HEK293 (cell line): ENCODE results near the gene SERTAD1.

Experiments
- CTCF ChIP-seq: fragments of 450-650 bp; formaldehyde crosslinking; IDR thresholded peaks from 2 replicates; pipeline ENCODE4 v1.5.1; 2016; ENCODE audit warnings: missing biosample characterization, missing genetic modification characterization
- EGR2 ChIP-seq: fragments of 450-650 bp; formaldehyde crosslinking; IDR thresholded peaks from 2 replicates; pipeline ENCODE4 v1.5.1; 2016; ENCODE audit warnings: low read depth, missing biosample characterization, missing genetic modification characterization
- KLF16 ChIP-seq: fragments of 450-650 bp; formaldehyde crosslinking; IDR thresholded peaks from 2 replicates; pipeline ENCODE4 v1.5.1; 2017; ENCODE audit warnings: missing biosample characterization, missing genetic modification characterization
- RBAK ChIP-seq: fragments of 450-650 bp; formaldehyde crosslinking; IDR thresholded peaks from 2 replicates; pipeline ENCODE4 v1.5.1; 2016; ENCODE audit warnings: missing biosample characterization, missing genetic modification characterization
- SCRT1 ChIP-seq: fragments of 450-650 bp; formaldehyde crosslinking; IDR thresholded peaks from 2 replicates; pipeline ENCODE4 v1.5.1; 2016; ENCODE audit warnings: missing biosample characterization, missing genetic modification characterization, borderline replicate concordance
- SCRT2 ChIP-seq: fragments of 450-650 bp; formaldehyde crosslinking; IDR thresholded peaks from 2 replicates; pipeline ENCODE4 v1.5.1; 2016; ENCODE audit warnings: missing biosample characterization, missing genetic modification characterization
- SP7 ChIP-seq: fragments of 450-650 bp; formaldehyde crosslinking; IDR thresholded peaks from 2 replicates; pipeline ENCODE4 v1.5.1; 2016; ENCODE audit warnings: missing biosample characterization, missing genetic modification characterization
- ZBTB49 ChIP-seq: fragments of 450-650 bp; formaldehyde crosslinking; IDR thresholded peaks from 2 replicates; pipeline ENCODE4 v1.5.1; 2016; ENCODE audit warnings: missing biosample characterization, missing genetic modification characterization, low read depth
- ZBTB6 ChIP-seq: fragments of 450-650 bp; formaldehyde crosslinking; IDR thresholded peaks from 2 replicates; pipeline ENCODE4 v1.5.1; 2017; ENCODE audit warnings: missing biosample characterization, missing genetic modification characterization
- ZEB2 ChIP-seq: fragments of 450-650 bp; formaldehyde crosslinking; IDR thresholded peaks from 2 replicates; pipeline ENCODE4 v1.5.1; 2016; ENCODE audit warnings: missing biosample characterization, missing genetic modification characterization
- ZFP3 ChIP-seq: fragments of 450-650 bp; formaldehyde crosslinking; IDR thresholded peaks from 2 replicates; pipeline ENCODE4 v1.5.1; 2016; ENCODE audit warnings: low read depth, missing biosample characterization, missing genetic modification characterization
- ZNF114 ChIP-seq: fragments of 450-650 bp; formaldehyde crosslinking; IDR thresholded peaks from 2 replicates; pipeline ENCODE4 v1.5.0; 2017; ENCODE audit warnings: missing biosample characterization, missing genetic modification characterization
- ZNF175 ChIP-seq: fragments of 450-650 bp; formaldehyde crosslinking; IDR thresholded peaks from 2 replicates; pipeline ENCODE4 v1.5.1; 2016; ENCODE audit warnings: missing biosample characterization, missing genetic modification characterization
- ZNF24 ChIP-seq: fragments of 450-650 bp; formaldehyde crosslinking; IDR thresholded peaks from 2 replicates; pipeline ENCODE4 v1.5.1; 2016; ENCODE audit warnings: missing biosample characterization, missing genetic modification characterization
- ZNF280C ChIP-seq: fragments of 450-650 bp; formaldehyde crosslinking; IDR thresholded peaks from 2 replicates; pipeline ENCODE4 v1.5.1; 2016; ENCODE audit warnings: missing biosample characterization, missing genetic modification characterization
- ZNF48 ChIP-seq: fragments of 450-650 bp; formaldehyde crosslinking; IDR thresholded peaks from 2 replicates; pipeline ENCODE4 v1.5.1; 2016; ENCODE audit warnings: missing biosample characterization, missing genetic modification characterization
- ZNF488 ChIP-seq: fragments of 450-650 bp; formaldehyde crosslinking; IDR thresholded peaks from 2 replicates; pipeline ENCODE4 v1.5.1; 2016; ENCODE audit warnings: missing biosample characterization, missing genetic modification characterization
- ZNF513 ChIP-seq: fragments of 450-650 bp; IDR thresholded peaks from 2 replicates; pipeline ENCODE4 v1.5.1; 2018; ENCODE audit warnings: missing biosample characterization, missing genetic modification characterization
- ZNF518A ChIP-seq: fragments of 450-650 bp; formaldehyde crosslinking; conservative IDR thresholded peaks from 2 replicates; pipeline ENCODE4 v1.5.1; 2016; ENCODE audit warnings: low read depth, missing biosample characterization, missing genetic modification characterization
- ZNF596 ChIP-seq: fragments of 450-650 bp; IDR thresholded peaks from 2 replicates; pipeline ENCODE4 v1.5.0; 2018; ENCODE audit warnings: missing biosample characterization, mild to moderate bottlenecking, missing genetic modification characterization, moderate library complexity
- ZNF600 ChIP-seq: fragments of 450-650 bp; formaldehyde crosslinking; IDR thresholded peaks from 2 replicates; pipeline ENCODE4 v1.5.1; 2016; ENCODE audit warnings: missing biosample characterization, missing genetic modification characterization
- ZNF610 ChIP-seq: fragments of 450-650 bp; formaldehyde crosslinking; IDR thresholded peaks from 2 replicates; pipeline ENCODE4 v1.5.1; 2016; ENCODE audit warnings: missing biosample characterization, missing genetic modification characterization, borderline replicate concordance
- ZNF670 ChIP-seq: fragments of 450-650 bp; formaldehyde crosslinking; IDR thresholded peaks from 2 replicates; pipeline ENCODE4 v1.5.1; 2016; ENCODE audit warnings: missing biosample characterization, missing genetic modification characterization, low read depth
- ZSCAN5A ChIP-seq: fragments of 450-650 bp; formaldehyde crosslinking; IDR thresholded peaks from 2 replicates; pipeline ENCODE4 v1.5.1; 2016; ENCODE audit warnings: missing biosample characterization, missing genetic modification characterization

The SERTAD1 gene

GRCh38 chr19:40445780-40446262, 20.0 kb upstream of the SERTAD1 start (continued):
- TF ChIP-seq ZBTB6 (no peak), ZNF596 (no peak), ZEB2 (tag by site-specific recombination) (peak; percentile 44; the same call in 1 of the 2 replicates), ZNF48 (no peak), ZNF175 (tag by site-specific recombination) (no peak), SP7 (tag by site-specific recombination) (peak; percentile 27; the same call in 1 of the 2 replicates), ZBTB49 (tag by site-specific recombination) (no peak), ZNF488 (tag by site-specific recombination) (no peak), ZNF670 (tag by site-specific recombination) (no peak), EGR2 (peak; percentile 96), ZNF600 (tag by site-specific recombination) (no peak; the same call in 1 of the 2 replicates), ZNF280C (tag by site-specific recombination) (no peak), ZFP3 (tag by site-specific recombination) (no peak), ZNF513 (tag by site-specific recombination) (no peak), ZNF610 (tag by site-specific recombination) (no peak), ZNF24 (tag by site-specific recombination) (no peak), SCRT2 (tag by site-specific recombination) (no peak), ZNF114 (tag by site-specific recombination) (no peak), SCRT1 (tag by site-specific recombination) (no peak), RBAK (tag by site-specific recombination) (no peak), KLF16 (tag by site-specific recombination) (no peak), ZNF518A (tag by site-specific recombination) (no peak), CTCF (tag by site-specific recombination) (no peak), ZSCAN5A (tag by site-specific recombination) (no peak)
